ENCODE measurements around the gene FGFBP2.
"Not testable (repeated sequence)": the region's sequence is repeated elsewhere in the genome, so short reads cannot be mapped to it uniquely, and the experiment has no call there.

FGFBP2 gene

GRCh38 chr4:15917297-15917696 is 45.7 kb downstream of the FGFBP2 start:
- no peak overlapping the region for H3K27ac ChIP-seq (ENCODE audit: low read depth, low read length)
- no peaks in the 10 kb centered on the region for H3K9me2 ChIP-seq (replicated peaks; ENCODE audit: control insufficient read depth, low read length)
- no peaks in the 10 kb centered on the region for H3K36me3 ChIP-seq (ENCODE audit: control insufficient read depth, low read length)
- no peaks in the 10 kb centered on the region for H3K9me3 ChIP-seq (ENCODE audit: control insufficient read depth, insufficient read depth, low read length)
- H3K4me1 ChIP-seq (ENCODE audit: control insufficient read depth, low read length) = no peaks in the 10 kb centered on the region
- no peak overlapping the region for H3K4me2 ChIP-seq (ENCODE audit: low read length)
- peaks cover 15% of the 10 kb centered on the region; the same call in 1 of the 2 replicates for H3K27me3 ChIP-seq (ENCODE audit: control insufficient read depth, low read length)
- TF ChIP-seq EZH2phosphoT487 (IDR thresholded peaks at IDR 0.05; ENCODE audit: borderline replicate concordance, low read length) = no peak
- TF ChIP-seq CTCF (IDR thresholded peaks at IDR 0.05; ENCODE audit: low read depth, low read length, poor library complexity, severe bottlenecking) = no peak
- H3K4me3 ChIP-seq (ENCODE audit: low read length) = no peak overlapping the region
- H4K20me1 ChIP-seq (ENCODE audit: control insufficient read depth, insufficient read depth, low read depth, low read length) = no peaks in the 10 kb centered on the region
- H3K79me2 ChIP-seq (ENCODE audit: control insufficient read depth, low read length) = no peaks in the 10 kb centered on the region
- no peaks in the 10 kb centered on the region for H3F3A ChIP-seq (ENCODE audit: control insufficient read depth, insufficient read depth)

GRCh38 chr4:15916358-15916757 is 46.6 kb downstream of the FGFBP2 start:
- H3K27me3 ChIP-seq (ENCODE audit: control insufficient read depth, low read length) = peaks cover 15% of the 10 kb centered on the region; the same call in 1 of the 2 replicates
- H3K36me3 ChIP-seq (ENCODE audit: control insufficient read depth, low read length); H4K20me1 ChIP-seq (ENCODE audit: control insufficient read depth, insufficient read depth, low read depth, low read length); H3K4me2 ChIP-seq (ENCODE audit: low read length); H3K79me2 ChIP-seq (ENCODE audit: control insufficient read depth, low read length); H3K4me3 ChIP-seq (ENCODE audit: low read length); H3K9me2 ChIP-seq (replicated peaks; ENCODE audit: control insufficient read depth, low read length); H3F3A ChIP-seq (ENCODE audit: control insufficient read depth, insufficient read depth); H3K27ac ChIP-seq (ENCODE audit: low read depth, low read length); H3K4me1 ChIP-seq (ENCODE audit: control insufficient read depth, low read length); H3K9me3 ChIP-seq (ENCODE audit: control insufficient read depth, insufficient read depth, low read length): not testable (repeated sequence)

GRCh38 chr4:15914736-15915135 is 48.2 kb downstream of the FGFBP2 start:
- H3K4me2 ChIP-seq (ENCODE audit: low read length) = no peak overlapping the region
- H3F3A ChIP-seq (ENCODE audit: control insufficient read depth, insufficient read depth) = no peaks in the 10 kb centered on the region
- no peaks in the 10 kb centered on the region for H3K9me3 ChIP-seq (ENCODE audit: control insufficient read depth, insufficient read depth, low read length)
- H3K27me3 ChIP-seq (ENCODE audit: control insufficient read depth, low read length) = peaks cover 15% of the 10 kb centered on the region
- TF ChIP-seq CTCF (IDR thresholded peaks at IDR 0.05; ENCODE audit: low read depth, low read length, poor library complexity, severe bottlenecking) = no peak
- no peaks in the 10 kb centered on the region for H4K20me1 ChIP-seq (ENCODE audit: control insufficient read depth, insufficient read depth, low read depth, low read length)
- no peaks in the 10 kb centered on the region for H3K36me3 ChIP-seq (ENCODE audit: control insufficient read depth, low read length)
- H3K9me2 ChIP-seq (replicated peaks; ENCODE audit: control insufficient read depth, low read length) = no peaks in the 10 kb centered on the region
- no peaks in the 10 kb centered on the region for H3K79me2 ChIP-seq (ENCODE audit: control insufficient read depth, low read length)
- no peak overlapping the region for H3K4me3 ChIP-seq (ENCODE audit: low read length)
- H3K4me1 ChIP-seq (ENCODE audit: control insufficient read depth, low read length) = no peaks in the 10 kb centered on the region
- no peak overlapping the region for H3K27ac ChIP-seq (ENCODE audit: low read depth, low read length)

DNA sequence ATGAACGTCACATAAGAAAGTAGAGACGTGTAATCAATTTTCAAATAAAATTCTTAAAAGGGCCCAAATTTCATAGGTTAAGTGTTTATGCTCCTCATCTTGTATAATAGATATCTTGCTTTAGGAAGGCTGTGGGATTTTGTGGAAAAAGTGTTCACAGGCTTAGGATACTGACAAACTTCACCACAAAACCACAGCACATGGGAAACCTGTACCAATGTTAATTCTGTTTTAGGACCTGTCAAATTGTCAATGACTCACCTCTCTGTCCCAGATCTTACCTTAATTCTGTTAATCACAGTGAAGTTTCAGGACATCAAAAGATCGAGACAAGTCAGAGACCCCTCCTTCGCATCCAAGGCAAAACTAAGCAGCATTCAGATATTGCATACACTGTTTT is 48.7 kb downstream of the FGFBP2 start:
- TF ChIP-seq EZH2phosphoT487 (IDR thresholded peaks at IDR 0.05; ENCODE audit: borderline replicate concordance, low read length) (no peak), CTCF (IDR thresholded peaks at IDR 0.05; ENCODE audit: low read depth, low read length, poor library complexity, severe bottlenecking) (no peak)
- H4K20me1 ChIP-seq (ENCODE audit: control insufficient read depth, insufficient read depth, low read depth, low read length) = no peaks in the 10 kb centered on the region
- H3K27me3 ChIP-seq (ENCODE audit: control insufficient read depth, low read length) = peaks cover 15% of the 10 kb centered on the region
- H3K79me2 ChIP-seq (ENCODE audit: control insufficient read depth, low read length) = no peaks in the 10 kb centered on the region
- no peak overlapping the region for H3K4me3 ChIP-seq (ENCODE audit: low read length)
- no peaks in the 10 kb centered on the region for H3K9me3 ChIP-seq (ENCODE audit: control insufficient read depth, insufficient read depth, low read length)
- no peaks in the 10 kb centered on the region for H3K4me1 ChIP-seq (ENCODE audit: control insufficient read depth, low read length)
- H3K9me2 ChIP-seq (replicated peaks; ENCODE audit: control insufficient read depth, low read length) = no peaks in the 10 kb centered on the region
- H3K27ac ChIP-seq (ENCODE audit: low read depth, low read length) = no peak overlapping the region
- no peaks in the 10 kb centered on the region for H3K36me3 ChIP-seq (ENCODE audit: control insufficient read depth, low read length)
- no peaks in the 10 kb centered on the region for H3F3A ChIP-seq (ENCODE audit: control insufficient read depth, insufficient read depth)
- H3K4me2 ChIP-seq (ENCODE audit: low read length) = no peak overlapping the region

All from DOHH2 (cell line).